ENCODE results near the gene TMEM255B. TPM values are rescaled to one million over a fixed set of nuclear protein-coding genes. Genes with fewer than 3 reads are reported as not detected.
"Not testable (repeated sequence)": the region's sequence is repeated elsewhere in the genome, so short reads cannot be mapped to it uniquely, and the experiment has no call there.

Gene TMEM255B
- total RNA-seq, 1 donor from 2014 or later: 0.89 TPM

DNA sequence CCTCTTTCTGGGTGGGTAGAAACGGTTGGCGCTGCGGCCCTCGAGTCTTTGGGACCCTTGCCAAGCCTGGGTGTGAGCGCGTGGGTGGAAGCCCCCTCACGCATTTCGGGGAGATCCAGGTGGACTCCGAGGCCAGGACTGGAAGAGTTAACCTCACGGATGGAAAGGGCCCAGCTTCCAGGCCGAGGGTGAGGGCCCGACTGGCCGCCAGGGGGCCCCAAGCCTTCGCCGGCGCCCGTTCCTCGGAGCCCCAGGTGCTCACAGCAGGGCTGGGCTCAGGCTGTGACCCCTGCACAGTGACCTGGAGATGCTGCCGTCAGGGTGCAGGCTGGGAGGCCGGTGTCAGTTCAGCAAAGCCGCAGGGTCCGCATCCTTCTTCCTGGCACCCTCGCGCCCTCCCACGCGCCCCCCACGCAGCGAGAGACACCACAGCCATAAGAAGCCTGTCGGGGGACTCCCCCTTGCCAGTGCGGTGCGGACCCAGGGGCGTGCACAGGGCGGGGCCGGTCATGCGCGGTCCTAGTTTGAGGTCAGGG lies 34.2 kb upstream of the TMEM255B start:
- no peaks in the 10 kb centered on the region for H3K9me3 Mint-ChIP-seq (ENCODE audit: unreplicated experiment)
- peak overlapping the region; percentile 59 for H3K27ac Mint-ChIP-seq (ENCODE audit: unreplicated experiment)
- H3K4me1 Mint-ChIP-seq (ENCODE audit: unreplicated experiment): peaks cover 3% of the 10 kb centered on the region
- DNase-seq (ENCODE audit: extremely low spot score, unreplicated experiment): peak; percentile 93
- peak overlapping the region; percentile 72 for H3K4me3 Mint-ChIP-seq (ENCODE audit: unreplicated experiment)
- H3K27me3 Mint-ChIP-seq (ENCODE audit: unreplicated experiment): no peaks in the 10 kb centered on the region
- no peaks in the 10 kb centered on the region for H3K36me3 Mint-ChIP-seq (ENCODE audit: unreplicated experiment)
- TF ChIP-seq CTCF (IDR thresholded peaks at IDR 0.05): peak; percentile 90

- not testable (repeated sequence) for H3K27ac Mint-ChIP-seq (ENCODE audit: unreplicated experiment); H3K4me3 Mint-ChIP-seq (ENCODE audit: unreplicated experiment); H3K9me3 Mint-ChIP-seq (ENCODE audit: unreplicated experiment); DNase-seq (ENCODE audit: extremely low spot score, unreplicated experiment); H3K27me3 Mint-ChIP-seq (ENCODE audit: unreplicated experiment); H3K4me1 Mint-ChIP-seq (ENCODE audit: unreplicated experiment); H3K36me3 Mint-ChIP-seq (ENCODE audit: unreplicated experiment)
These were observed 33.5 kb upstream of the TMEM255B start for GRCh38 chr13:113725329-113726105.

GRCh38 chr13:113726106-113726821 lies 32.8 kb upstream of the TMEM255B start:
- not testable (repeated sequence) for DNase-seq (ENCODE audit: extremely low spot score, unreplicated experiment); H3K27me3 Mint-ChIP-seq (ENCODE audit: unreplicated experiment); H3K36me3 Mint-ChIP-seq (ENCODE audit: unreplicated experiment); H3K9me3 Mint-ChIP-seq (ENCODE audit: unreplicated experiment); H3K4me1 Mint-ChIP-seq (ENCODE audit: unreplicated experiment)
- Mint-ChIP-seq H3K27ac (ENCODE audit: unreplicated experiment) (peak overlapping the region; percentile 18), H3K4me3 (ENCODE audit: unreplicated experiment) (peak overlapping the region; percentile 62)

DNA sequence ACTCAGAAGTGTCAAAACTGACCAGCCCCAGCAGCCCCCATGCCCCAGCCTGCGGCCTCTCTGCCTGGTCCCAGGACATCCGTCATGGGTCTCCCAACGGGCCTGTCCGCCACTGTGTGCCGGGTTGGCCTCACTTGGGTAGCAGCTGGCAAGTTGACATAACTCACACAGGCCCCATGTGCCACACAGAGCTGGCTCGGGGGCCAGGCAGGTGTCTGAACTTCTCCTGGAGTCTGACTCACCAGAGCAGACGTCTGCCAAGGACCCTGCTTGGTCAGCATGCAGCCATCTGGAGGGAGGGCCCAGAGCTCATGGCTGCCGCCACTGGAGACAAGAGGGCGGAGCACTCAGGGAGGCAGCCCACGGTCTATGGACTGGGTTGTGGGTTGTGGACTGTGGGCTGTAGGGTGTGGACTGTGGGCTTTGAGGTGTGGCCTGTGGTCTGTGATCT lies 32.0 kb upstream of the TMEM255B start:
- no peaks in the 10 kb centered on the region for H3K27me3 Mint-ChIP-seq (ENCODE audit: unreplicated experiment)
- H3K27ac Mint-ChIP-seq (ENCODE audit: unreplicated experiment): no peak overlapping the region
- no peak for DNase-seq (ENCODE audit: extremely low spot score, unreplicated experiment)
- H3K9me3 Mint-ChIP-seq (ENCODE audit: unreplicated experiment): no peaks in the 10 kb centered on the region
- H3K4me3 Mint-ChIP-seq (ENCODE audit: unreplicated experiment): no peak overlapping the region
- no peak for TF ChIP-seq CTCF (IDR thresholded peaks at IDR 0.05)
- no peaks in the 10 kb centered on the region for H3K36me3 Mint-ChIP-seq (ENCODE audit: unreplicated experiment)
- peaks cover 3% of the 10 kb centered on the region for H3K4me1 Mint-ChIP-seq (ENCODE audit: unreplicated experiment)

GRCh38 chr13:113728571-113729054 lies 30.4 kb upstream of the TMEM255B start:
- Mint-ChIP-seq H3K27me3 (ENCODE audit: unreplicated experiment) (no peaks in the 10 kb centered on the region), H3K4me3 (ENCODE audit: unreplicated experiment) (no peak overlapping the region), H3K9me3 (ENCODE audit: unreplicated experiment) (no peaks in the 10 kb centered on the region), H3K4me1 (ENCODE audit: unreplicated experiment) (peaks cover 3% of the 10 kb centered on the region), H3K27ac (ENCODE audit: unreplicated experiment) (no peak overlapping the region), H3K36me3 (ENCODE audit: unreplicated experiment) (no peaks in the 10 kb centered on the region)
- no peak for DNase-seq (ENCODE audit: extremely low spot score, unreplicated experiment)
- TF ChIP-seq CTCF (IDR thresholded peaks at IDR 0.05): no peak
